Colonic mucosa (tissue), 4 donors: ENCODE data around the gene TSHR. TPM values are rescaled to one million over a fixed set of nuclear protein-coding genes. Genes with fewer than 3 reads are reported as not detected.

Source experiments
- DNase-seq: peaks from one replicate; pipeline ENCODE4 v3.0.0-alpha.2; 2020
- H3K27ac ChIP-seq: fragments of 200-600 bp; one replicate; pipeline ENCODE4 v1.8.0; 2021
- H3K27me3 ChIP-seq: fragments of 200-600 bp; one replicate; pipeline ENCODE4 v1.8.0; 2021
- H3K36me3 ChIP-seq: fragments of 200-600 bp; one replicate; pipeline ENCODE4 v1.8.0; 2021
- H3K4me1 ChIP-seq: fragments of 200-600 bp; one replicate; pipeline ENCODE4 v1.8.0; 2021; ENCODE audit warnings: mild to moderate bottlenecking
- H3K4me3 ChIP-seq: fragments of 200-600 bp; one replicate; pipeline ENCODE4 v1.8.0; 2021
- H3K9ac ChIP-seq, 2 donors: one replicate each; pipeline ENCODE4 v1.7.0; 2013; ENCODE audit warnings: control low read depth in 2 of 2, low read depth in 2 of 2, low read length in 2 of 2
- H3K9me3 ChIP-seq: fragments of 200-600 bp; one replicate; pipeline ENCODE4 v1.8.0; 2021
- CTCF ChIP-seq: fragments of 200-600 bp; IDR thresholded peaks from one replicate; pipeline ENCODE4 v1.8.0; 2022; ENCODE audit warnings: antibody characterized with exemption, mild to moderate bottlenecking
- intact Hi-C: fragments of 100-400 bp; cut with DNase I; formaldehyde crosslinking; loops from one replicate; pipeline ENCODE4 v1.14.1; 2022
- total RNA-seq, 2 donors: library from RNA; stranded (reverse); fragmentation: NEBNext Ultra II Directional in 1 of 2; extraction: Animal tissue kit (Norgen Biotek cat#: 25700) in 1 of 2; gene quantifications; one replicate each; pipeline ENCODE4 v1.2.1, GENCODE V29; 2021
- donor health status: healthy.
- donor health status: DM: no; HTN: no; CAD: no.
- donor health status: DM: no; HTN: no; CAD: no.

The TSHR gene
- total RNA-seq, 2 donors from 2014 or later, result 0.11 to 0.25 TPM

DNA sequence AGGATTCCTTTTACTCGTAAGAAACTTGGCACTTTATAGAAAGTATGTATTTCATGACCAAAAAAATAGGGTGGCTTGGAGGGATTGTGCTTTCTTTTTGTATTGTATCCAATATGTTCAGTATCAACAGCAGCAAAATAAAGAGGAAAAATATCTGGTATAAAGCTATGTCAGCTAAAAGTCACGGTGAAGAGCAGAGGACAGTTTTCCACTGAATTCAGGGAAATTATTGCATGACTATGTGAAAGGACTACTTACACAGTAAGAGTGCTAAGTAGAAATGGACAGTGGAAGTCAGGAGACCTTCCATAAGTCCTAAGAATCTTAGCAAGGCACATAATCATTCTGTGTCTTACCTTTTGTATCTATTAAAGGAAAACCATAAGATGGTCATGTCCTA, 19.3 kb downstream of the TSHR start:
- H3K4me1 ChIP-seq, result no peaks in the 10 kb centered on the region
- no peak overlapping the region for H3K9ac ChIP-seq
- intact Hi-C loops, result no loop called here
- H3K4me3 ChIP-seq, result no peak overlapping the region
- no peaks in the 10 kb centered on the region for H3K27me3 ChIP-seq
- no peaks in the 10 kb centered on the region for H3K9me3 ChIP-seq
- H3K36me3 ChIP-seq, result no peaks in the 10 kb centered on the region
- no peak for DNase-seq
- no peak overlapping the region for H3K27ac ChIP-seq
- no peak for TF ChIP-seq CTCF

DNA sequence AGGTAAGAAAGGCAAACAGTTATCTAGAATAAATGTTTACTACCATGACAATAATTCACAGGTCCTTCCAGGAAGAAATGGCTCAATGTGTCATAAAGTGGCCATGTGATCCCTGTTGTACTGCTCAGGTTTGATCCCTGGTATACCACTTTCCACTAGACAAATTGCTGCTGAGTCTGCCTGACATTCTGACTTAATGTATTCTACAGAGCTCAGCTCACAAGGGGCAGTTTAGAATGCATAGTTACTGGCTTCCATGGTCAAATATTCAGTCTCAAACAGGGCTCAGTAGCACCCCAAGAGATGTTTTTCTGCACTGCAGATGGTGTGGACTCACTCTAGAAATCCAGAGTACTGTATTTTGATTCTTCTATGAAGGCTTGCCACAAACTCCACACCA, 21.8 kb downstream of the TSHR start:
- Histone ChIP-seq H3K9ac (no peak overlapping the region), H3K36me3 (no peaks in the 10 kb centered on the region), H3K27ac (no peak overlapping the region), H3K4me1 (no peaks in the 10 kb centered on the region), H3K27me3 (no peaks in the 10 kb centered on the region), H3K9me3 (no peaks in the 10 kb centered on the region), H3K4me3 (no peak overlapping the region)
- intact Hi-C loops, result no loop called here
- peak; percentile 38 for DNase-seq
- no peak for TF ChIP-seq CTCF

DNA sequence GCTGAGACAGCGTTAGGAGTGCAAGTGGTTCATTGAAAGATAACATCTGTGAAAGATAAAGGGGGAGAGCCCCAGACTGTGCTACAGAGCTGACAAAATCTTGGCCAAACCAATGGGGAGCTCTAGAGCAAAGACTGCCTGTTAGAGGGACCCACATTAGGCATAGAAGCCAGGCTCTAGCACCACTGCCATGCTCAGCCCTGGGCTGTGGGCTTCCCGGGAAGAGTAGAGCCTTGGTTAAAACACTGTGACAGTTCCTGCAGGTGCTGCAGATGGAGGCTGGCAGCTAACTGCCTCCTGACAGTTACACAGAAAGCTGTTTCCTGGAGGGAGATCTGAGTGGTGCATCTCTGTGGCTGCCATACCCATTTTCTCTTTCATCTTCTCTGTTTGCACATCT, 23.0 kb downstream of the TSHR start:
- H3K4me3 ChIP-seq, result no peak overlapping the region
- no peaks in the 10 kb centered on the region for H3K4me1 ChIP-seq
- DNase-seq, result no peak
- intact Hi-C loops, result no loop called here
- no peaks in the 10 kb centered on the region for H3K27me3 ChIP-seq
- H3K9ac ChIP-seq, result no peak overlapping the region
- no peaks in the 10 kb centered on the region for H3K36me3 ChIP-seq
- no peaks in the 10 kb centered on the region for H3K9me3 ChIP-seq
- no peak overlapping the region for H3K27ac ChIP-seq
- no peak for TF ChIP-seq CTCF

GRCh38 chr14:80979951-80980350, 24.5 kb downstream of the TSHR start:
- no peak overlapping the region for H3K4me3 ChIP-seq
- no peak overlapping the region for H3K27ac ChIP-seq
- H3K9ac ChIP-seq, result no peak overlapping the region
- H3K4me1 ChIP-seq, result no peaks in the 10 kb centered on the region
- no peak for DNase-seq
- H3K9me3 ChIP-seq, result no peaks in the 10 kb centered on the region
- no peak for TF ChIP-seq CTCF
- H3K36me3 ChIP-seq, result no peaks in the 10 kb centered on the region
- no peaks in the 10 kb centered on the region for H3K27me3 ChIP-seq
- intact Hi-C loops, result no loop called here

- H3K9me3 ChIP-seq, result no peaks in the 10 kb centered on the region
- DNase-seq, result no peak
- intact Hi-C loops, result no loop called here
- no peak for TF ChIP-seq CTCF
- no peak overlapping the region for H3K27ac ChIP-seq
- H3K36me3 ChIP-seq, result no peaks in the 10 kb centered on the region
- no peak overlapping the region for H3K4me3 ChIP-seq
- no peaks in the 10 kb centered on the region for H3K27me3 ChIP-seq
- H3K9ac ChIP-seq, result no peak overlapping the region
- no peaks in the 10 kb centered on the region for H3K4me1 ChIP-seq
Observed at GRCh38 chr14:80981156-80981555, 25.7 kb downstream of the TSHR start.

GRCh38 chr14:80981673-80982072, 26.3 kb downstream of the TSHR start:
- no peaks in the 10 kb centered on the region for H3K4me1 ChIP-seq
- no peaks in the 10 kb centered on the region for H3K9me3 ChIP-seq
- no peak overlapping the region for H3K4me3 ChIP-seq
- no peaks in the 10 kb centered on the region for H3K27me3 ChIP-seq
- no peak for DNase-seq
- H3K36me3 ChIP-seq, result no peaks in the 10 kb centered on the region
- H3K9ac ChIP-seq, result no peak overlapping the region
- no peak for TF ChIP-seq CTCF
- no peak overlapping the region for H3K27ac ChIP-seq
- intact Hi-C loops, result no loop called here
